AG10803 (cell line): ENCODE data around the gene KPTN.

Experiments used
- DNase-seq: peaks from one replicate; pipeline ENCODE4 v3.0.0; 2010; ENCODE audit warnings: low read depth
- H3K4me3 ChIP-seq: 2 replicates; pipeline ENCODE4 v1.5.1; 2011; ENCODE audit warnings: mild to moderate bottlenecking, low read length, control low read depth
- CTCF ChIP-seq: conservative IDR thresholded peaks from 2 replicates; pipeline ENCODE4 v1.5.1; 2011; ENCODE audit warnings: mild to moderate bottlenecking, low read length, control low read depth, inconsistent platforms

KPTN gene

GRCh38 chr19:47483200-47483599 lies 819 bp downstream of the KPTN start:
- H3K4me3 ChIP-seq: peak overlapping the region; percentile 78
- no peak for TF ChIP-seq CTCF
- no peak for DNase-seq

- no peak for DNase-seq
Observed at GRCh38 chr19:47481460-47482052, 2.5 kb downstream of the KPTN start.

GRCh38 chr19:47480658-47481057 lies 3.4 kb downstream of the KPTN start:
- no peak for DNase-seq
- no peak for TF ChIP-seq CTCF
- no peak overlapping the region for H3K4me3 ChIP-seq

More at GRCh38 chr19:47481460-47482052, 2.5 kb downstream of the KPTN start:
- H3K4me3 ChIP-seq: no peak overlapping the region
- TF ChIP-seq CTCF: no peak

- DNase-seq: no peak
- H3K4me3 ChIP-seq: no peak overlapping the region
- TF ChIP-seq CTCF: no peak
Observed at GRCh38 chr19:47479701-47480503, 4.1 kb downstream of the KPTN start.

GRCh38 chr19:47476438-47476972 lies 7.5 kb downstream of the KPTN start:
- no peak overlapping the region for H3K4me3 ChIP-seq
- TF ChIP-seq CTCF: no peak
- DNase-seq: no peak

- DNase-seq: no peak
- no peak overlapping the region for H3K4me3 ChIP-seq
- no peak for TF ChIP-seq CTCF
Observed at GRCh38 chr19:47475465-47475864, 8.6 kb downstream of the KPTN start.

GRCh38 chr19:47473336-47473735 lies 10.7 kb downstream of the KPTN start:
- TF ChIP-seq CTCF: no peak
- no peak for DNase-seq

More at GRCh38 chr19:47473336-47473735, 10.7 kb downstream of the KPTN start:
- no peak overlapping the region for H3K4me3 ChIP-seq
